SK-N-MC (cell line): ENCODE data around the gene MED25.

ENCODE experiments used
- EZH2 ChIP-seq: fragments of 200-600 bp; sonication (generic); IDR thresholded peaks from one replicate; pipeline ENCODE4 v1.6.1; 2017; ENCODE audit warnings: antibody characterized with exemption
- POLR2AphosphoS5 ChIP-seq: IDR thresholded peaks from 2 replicates; pipeline ENCODE4 v1.6.1; 2012; ENCODE audit warnings: mild to moderate bottlenecking, low read depth, low read length, borderline replicate concordance

DNA sequence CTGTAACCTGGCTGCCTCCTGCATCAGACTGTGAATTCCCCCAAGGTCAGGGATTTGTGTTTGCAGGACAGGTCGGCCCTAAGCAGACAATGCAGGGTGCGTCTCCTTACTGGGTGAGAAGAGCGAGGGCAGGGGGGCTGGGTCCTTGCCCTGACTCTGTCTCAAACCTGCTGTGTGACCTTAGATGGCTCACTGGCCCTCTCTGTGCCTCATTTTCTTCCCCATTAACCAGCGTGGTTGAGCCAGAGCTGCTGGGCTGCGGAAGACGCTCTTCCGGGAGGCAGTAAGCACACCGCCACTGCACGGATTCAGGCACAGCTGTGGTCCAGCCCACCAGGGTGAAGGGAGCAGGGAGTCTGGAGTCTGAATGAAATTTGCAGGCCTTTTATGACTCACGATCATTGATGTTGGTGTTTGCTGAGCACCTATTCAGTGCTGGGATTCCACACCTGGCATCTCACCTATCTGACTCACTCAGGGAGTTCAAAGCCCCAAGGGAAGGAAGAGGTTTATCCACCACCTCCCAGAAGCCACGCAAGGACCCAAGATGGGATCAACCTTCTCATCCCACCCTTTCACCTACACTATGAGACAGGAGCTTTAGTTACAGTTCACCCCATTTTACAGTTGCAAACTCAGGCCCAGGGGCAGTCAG lies 56.5 kb downstream of the MED25 start:
- no peak for TF ChIP-seq POLR2AphosphoS5
- no peak for TF ChIP-seq EZH2
